GM18861 (cell line): ENCODE results near the gene CPLANE2.
A peak's percentile ranks its signal among the peaks of the same experiment; 100 is the strongest.
"Not testable (repeated sequence)": the region's sequence is repeated elsewhere in the genome, so short reads cannot be mapped to it uniquely, and the experiment has no call there.

Source experiments
- ATAC-seq: cut with Tn5 transposase; IDR thresholded peaks from one replicate; pipeline ENCODE4 v1.9.1; 2021; ENCODE audit not compliant: unreplicated experiment

Gene CPLANE2, protein sequence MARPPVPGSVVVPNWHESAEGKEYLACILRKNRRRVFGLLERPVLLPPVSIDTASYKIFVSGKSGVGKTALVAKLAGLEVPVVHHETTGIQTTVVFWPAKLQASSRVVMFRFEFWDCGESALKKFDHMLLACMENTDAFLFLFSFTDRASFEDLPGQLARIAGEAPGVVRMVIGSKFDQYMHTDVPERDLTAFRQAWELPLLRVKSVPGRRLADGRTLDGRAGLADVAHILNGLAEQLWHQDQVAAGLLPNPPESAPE

DNA sequence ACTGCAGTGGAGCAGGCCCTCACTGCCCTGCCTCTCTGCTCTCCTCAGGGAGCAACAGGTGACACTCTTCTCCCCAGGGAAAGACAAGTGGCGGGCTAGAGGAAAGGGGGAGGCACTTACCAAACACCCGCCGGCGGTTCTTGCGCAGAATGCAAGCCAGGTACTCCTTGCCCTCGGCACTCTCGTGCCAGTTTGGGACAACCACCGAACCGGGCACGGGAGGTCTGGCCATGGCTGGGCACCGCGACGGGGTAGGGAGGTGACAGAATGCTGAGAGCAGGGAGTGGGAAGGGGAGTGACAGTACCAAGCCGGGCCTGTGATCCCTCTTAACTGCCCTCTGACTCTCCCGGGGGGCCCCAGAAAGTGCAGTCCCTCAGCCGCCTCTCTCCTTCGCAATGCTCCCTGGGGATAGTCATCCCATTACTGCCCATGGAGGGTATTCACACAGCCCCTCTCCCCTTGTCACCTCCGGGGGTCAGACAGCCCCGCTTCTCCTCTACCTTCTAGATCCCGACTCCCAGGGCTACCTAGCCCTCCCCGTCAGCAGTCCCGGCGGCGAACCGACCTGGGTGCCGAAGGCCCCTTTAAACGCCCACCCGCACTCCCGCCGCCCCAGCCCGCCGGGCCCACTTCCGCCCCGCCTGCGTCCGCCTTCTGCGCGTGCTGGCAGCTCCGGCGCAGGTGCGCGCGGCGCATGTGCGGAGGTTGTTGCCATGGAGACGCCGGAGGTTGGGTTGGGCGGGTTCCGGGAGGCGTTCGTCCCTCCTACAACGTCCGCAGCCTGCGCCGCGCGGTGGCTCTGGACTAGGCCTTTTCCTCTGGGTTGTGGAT is at the start of gene CPLANE2:
Gene CPLANE2, minus strand, starts transcription at position 673 of the 832 bp plus-strand sequence. Its CDS starts 441 bp downstream, at position 232.
- ATAC-seq: peak; percentile 70

DNA sequence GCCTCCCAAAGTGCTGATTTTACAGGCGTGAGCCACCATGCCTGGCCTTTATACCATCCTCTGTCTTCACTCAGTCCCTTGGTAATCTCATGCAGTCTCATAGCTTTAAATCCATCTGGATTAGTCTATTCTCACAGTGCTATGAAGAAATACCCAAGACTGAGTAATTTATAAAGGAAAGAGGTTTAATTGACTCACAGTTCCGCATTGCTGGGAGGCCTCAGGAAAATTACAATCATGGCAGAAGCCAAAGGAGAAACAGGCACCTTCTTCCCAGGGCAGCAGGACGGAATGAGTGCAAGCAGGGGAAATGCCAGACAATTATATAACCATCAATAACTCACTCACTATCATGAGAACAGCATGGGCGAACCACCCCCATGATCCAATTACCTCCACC is 49.1 kb upstream of the CPLANE2 start:
- no peak for ATAC-seq

DNA sequence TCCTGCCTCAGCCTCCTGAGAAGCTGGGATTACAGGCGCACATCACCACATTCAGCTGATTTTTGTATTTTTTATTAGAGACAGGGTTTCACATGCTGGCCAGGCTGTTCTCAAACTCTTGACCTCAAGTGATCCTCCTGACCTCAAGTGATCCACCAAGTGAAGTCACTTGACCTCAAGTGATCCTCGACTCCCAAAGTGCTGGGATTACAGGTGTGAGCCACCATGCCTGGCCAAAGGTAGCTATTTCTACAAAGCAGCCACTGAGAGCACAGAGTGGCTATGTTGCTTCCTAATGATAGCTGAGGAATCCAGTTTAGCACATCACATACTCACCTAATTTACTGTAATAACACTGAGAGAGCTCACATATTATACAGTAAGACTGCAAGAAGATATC is 44.8 kb upstream of the CPLANE2 start:
- no peak for ATAC-seq

DNA sequence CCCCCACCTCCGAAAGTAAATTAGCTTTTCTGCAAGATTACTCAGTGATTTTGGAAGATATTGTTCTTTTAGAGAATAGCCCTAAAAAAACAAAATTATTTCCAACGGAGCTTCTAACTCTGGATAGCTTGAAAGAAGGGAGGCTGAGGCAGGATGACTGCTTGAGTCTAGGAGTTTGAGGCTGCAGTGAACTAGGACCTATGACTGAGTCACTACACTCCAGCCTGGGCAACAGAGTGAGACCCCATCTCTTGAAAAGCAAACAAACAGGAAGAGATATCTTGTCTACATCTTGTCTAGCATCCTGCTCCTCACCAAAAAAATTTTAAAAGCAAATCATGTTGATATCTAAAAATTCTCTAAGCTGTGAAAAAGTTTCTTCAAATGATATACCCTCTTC is 42.2 kb upstream of the CPLANE2 start:
- ATAC-seq: no peak

DNA sequence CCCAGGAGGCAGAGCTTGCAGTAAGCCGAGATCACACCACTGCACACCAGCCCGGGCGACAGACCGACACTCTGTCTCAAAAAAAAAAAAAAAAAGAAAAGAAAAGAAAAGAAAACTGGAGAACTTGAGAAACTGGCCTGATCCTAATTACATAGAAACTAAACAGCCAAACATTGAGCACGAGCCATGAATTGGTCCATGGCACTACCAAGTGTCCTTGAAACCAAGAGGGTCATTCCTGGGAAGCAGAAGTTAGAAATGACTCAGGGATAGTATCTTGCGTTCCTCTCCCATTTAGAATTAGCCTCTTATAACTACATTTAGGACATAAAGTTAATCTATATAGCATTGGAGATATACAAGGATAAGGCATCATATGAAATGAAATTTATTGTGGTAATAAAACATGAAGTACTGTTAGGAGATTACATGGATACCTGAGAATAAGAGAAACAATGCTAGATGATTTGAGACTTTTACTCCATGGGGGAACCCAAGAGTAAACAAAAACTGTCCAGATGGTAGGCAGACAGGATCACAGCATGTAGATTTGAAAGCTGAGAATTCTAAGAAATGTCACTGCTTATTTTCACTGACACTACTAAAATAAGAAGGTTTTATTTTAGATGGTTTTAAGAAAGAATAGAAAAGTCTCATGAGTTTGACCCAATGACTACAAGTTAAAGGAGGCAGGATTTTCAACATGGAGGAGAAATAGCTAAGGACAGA is 39.5 kb upstream of the CPLANE2 start:
- no peak for ATAC-seq

DNA sequence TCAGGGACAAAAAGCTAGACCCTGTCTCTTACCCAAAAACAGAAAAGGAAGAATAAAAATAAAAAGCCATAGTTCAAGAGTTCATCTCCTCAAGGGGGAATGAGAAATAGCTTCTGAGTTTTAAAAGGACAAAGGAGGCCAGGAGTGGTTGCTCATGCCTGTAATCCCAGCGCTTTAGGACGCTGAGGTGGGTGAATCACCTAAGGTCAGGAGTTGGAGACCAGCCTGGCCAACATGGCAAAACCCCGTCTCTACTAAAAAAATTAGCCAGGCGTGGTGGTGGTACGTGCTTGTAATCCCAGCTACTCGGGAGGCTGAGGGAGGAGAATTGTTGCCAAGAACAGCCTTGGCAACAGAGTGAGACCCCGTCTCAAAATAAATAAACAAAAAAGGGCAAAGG is 38.6 kb upstream of the CPLANE2 start:
- ATAC-seq: no peak

DNA sequence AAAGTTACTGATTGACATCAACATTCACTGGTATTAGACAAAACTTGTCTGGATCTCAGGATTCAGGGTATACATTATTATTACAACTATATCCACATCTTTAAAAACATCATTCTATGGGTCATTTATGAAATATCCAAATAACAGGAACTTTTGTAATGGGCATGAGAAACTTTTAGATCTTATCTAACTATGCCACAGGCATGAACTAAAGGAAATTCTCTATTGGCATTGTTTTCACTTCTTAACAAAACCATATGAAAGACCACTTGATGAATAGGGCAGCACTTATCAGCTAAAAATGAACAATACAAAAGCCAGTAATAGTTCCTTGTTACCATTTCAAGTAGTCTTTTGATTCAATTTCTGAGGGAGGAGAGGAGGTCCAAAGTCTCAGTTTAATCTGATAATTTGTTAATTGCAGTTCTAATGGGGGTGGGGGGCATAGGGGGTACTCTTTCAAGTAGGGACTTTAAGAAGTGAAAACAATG is 30.8 kb upstream of the CPLANE2 start:
- no peak for ATAC-seq

DNA sequence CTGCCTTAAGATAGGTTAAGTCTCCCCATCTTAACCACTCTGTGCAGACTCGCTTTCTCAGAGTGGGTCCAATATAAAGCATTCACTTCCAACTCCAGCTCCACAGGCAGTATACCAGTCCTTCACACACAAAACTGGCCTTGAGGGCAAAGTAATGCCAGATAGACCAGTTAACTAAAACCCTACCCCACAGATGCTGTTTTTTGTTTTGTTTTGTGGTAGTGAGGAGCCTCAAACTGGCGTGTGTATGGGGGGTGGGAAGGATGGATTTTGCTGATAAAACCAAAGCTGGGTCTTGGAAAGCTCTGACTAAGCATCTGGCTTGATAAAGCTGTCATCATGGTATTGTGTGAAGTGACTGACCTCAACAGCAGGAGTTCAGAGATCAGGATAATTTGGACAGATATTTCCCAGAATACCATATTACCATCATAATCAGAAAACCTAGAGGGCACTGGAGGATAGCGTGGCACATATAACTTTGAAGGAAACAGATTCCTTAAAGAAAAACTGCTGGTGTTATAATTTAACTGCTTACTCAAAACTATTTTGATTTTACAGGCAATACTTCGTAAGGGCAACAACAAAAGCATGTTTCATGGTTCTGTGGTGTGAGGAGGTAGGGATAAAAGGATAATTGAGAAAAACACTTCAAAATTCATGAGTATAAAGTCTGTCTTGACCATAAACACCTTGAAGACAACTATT is 29.6 kb upstream of the CPLANE2 start:
- ATAC-seq: no peak

DNA sequence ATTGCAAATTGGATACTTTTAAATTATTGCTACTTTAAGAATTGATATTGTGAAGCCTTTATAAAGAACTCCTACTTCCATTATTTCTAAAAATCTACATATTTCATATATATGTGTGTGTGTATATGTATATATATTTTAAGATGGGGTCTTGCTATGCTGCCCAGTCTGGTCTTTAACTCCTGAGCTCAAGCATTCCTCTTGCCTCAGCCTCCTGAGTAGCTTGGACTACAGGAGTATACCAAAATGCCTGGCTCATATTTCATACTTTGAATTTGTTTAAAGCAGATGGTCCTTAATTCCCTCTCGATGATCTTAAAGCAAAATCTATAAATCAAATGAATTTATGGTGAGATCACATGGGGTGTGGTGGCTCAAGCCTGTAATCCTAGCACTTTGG is 25.1 kb upstream of the CPLANE2 start:
- no peak for ATAC-seq

DNA sequence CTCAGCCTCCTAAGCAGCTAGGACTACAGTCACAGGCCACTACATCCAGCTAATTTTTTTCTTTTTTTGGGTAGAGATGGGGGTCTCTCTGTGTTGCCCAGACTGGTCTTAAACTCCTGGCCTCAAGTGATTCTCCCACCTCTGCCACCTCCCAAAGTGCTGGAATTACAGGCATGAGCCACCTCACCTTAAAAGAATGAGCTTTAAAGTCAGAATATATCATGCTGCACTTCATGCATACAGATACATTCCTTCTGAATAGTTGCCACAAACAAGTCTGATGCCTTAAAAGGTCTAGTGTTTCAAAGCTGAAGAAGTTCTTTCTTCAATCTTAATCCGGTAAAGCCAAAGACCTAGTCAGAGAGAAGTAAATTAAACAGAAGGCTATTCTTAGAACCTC is 23.8 kb upstream of the CPLANE2 start:
- no peak for ATAC-seq

DNA sequence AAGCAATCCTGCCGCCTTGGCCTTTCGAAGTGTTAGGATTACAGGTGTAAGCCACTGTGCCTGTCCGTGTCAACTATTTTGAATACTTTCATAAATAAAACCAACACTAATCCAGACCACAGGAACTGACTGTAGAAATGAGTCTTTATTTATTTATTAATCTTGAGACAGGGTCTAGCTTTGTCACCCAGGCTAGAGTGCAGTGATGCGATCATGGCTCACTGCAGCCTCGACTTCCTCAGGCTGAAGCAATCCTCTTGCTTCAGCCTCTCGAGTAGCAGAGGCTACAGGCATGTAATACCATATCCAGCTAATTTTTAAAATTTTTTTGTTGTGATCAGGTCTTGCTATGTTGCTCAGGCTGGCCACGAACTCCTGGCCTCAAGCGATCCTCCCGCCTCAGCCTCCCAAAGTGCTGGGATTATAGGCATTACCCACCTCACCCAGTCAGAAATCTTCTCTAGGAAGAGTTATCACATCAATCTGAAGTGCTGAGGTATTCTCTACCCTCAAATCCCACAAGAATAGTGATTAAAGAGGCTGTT is 21.7 kb upstream of the CPLANE2 start:
- ATAC-seq: no peak

DNA sequence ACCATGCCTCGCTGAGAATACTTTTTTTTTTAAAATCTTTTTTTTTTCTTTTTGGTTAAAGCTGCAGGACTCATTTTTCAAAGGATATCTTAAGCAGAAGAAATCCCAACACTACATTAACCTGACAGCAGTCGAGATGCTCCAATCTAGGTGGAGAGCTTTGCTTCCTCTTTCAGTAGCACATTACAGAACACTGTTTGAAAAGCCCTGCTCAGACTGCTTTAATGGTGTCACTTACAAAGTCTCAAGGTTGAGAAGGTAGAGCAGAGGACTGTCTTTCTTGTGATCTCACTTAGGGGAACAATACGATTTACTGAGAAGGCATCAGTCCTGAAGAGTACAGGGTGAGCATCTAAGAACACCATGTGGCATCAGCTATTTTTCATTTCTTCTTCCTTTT is 21.0 kb upstream of the CPLANE2 start:
- no peak for ATAC-seq

DNA sequence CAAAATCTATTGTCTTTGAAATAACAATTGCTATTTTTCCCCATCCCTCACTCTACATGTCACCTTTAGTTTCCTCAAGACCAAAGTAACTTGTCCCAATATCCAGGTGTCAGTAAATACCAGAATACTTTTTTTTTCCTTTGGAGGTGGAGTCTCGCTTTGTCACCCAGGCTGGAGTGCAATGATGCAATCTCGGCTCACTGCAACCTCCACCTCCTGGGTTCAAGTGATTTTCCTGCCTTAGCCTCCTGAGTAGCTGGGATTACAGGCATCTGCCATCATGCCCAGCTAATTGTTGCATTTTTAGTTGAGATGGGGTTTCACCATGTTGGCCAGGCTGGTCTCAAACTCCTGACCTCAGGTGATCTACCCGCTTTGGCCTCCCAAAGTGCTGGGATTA is 20.6 kb upstream of the CPLANE2 start:
- not testable (repeated sequence) for ATAC-seq

DNA sequence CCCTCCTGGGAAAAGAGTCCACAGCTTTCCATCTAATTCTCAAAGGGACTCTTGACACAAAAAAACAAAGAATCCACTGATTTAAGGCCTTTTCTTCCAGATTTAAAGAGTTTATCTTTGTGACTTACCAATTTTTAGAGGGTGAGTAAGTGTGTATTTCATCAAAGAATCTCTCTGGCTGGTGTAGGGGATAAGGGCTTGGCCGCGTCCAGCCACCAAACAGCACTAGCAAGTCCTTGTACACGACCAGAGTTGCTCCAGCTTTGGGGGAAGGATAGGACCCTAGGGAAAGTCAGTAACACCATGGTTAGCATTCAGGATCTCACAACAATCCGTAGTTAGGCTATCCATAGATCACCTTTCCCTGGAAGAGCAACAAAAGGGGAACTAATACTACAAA is 19.5 kb upstream of the CPLANE2 start:
- ATAC-seq: no peak

DNA sequence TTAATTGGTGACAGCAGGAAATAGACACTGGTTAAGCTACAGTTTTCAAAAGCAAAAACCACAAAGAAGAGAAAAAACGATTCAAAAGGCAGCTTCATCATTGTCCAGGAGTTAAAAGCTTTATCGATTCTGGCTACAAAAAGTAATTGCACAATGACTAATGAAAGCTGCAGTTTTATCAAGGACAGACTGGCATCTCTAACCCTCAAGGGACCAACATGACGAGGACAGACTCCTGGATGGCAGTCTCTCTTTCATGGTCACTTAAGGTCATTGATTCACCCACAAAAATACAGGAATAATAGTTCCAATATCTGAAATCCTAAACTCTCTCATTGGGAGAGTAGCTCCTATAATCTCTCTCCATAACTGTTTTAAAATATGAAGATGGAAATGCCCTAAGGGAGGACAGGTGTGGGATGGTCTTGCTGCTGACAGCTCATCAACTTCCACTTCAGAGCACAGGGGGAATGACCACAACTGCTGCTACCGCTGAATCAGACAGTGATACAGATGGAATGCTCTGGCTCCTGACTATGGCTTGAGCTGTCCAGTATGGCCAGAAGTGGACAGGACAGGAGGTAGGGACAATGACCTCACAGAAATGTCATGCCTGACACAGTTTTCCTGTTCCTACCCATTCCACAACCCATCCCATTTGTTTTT is 17.4 kb upstream of the CPLANE2 start:
- ATAC-seq: no peak

DNA sequence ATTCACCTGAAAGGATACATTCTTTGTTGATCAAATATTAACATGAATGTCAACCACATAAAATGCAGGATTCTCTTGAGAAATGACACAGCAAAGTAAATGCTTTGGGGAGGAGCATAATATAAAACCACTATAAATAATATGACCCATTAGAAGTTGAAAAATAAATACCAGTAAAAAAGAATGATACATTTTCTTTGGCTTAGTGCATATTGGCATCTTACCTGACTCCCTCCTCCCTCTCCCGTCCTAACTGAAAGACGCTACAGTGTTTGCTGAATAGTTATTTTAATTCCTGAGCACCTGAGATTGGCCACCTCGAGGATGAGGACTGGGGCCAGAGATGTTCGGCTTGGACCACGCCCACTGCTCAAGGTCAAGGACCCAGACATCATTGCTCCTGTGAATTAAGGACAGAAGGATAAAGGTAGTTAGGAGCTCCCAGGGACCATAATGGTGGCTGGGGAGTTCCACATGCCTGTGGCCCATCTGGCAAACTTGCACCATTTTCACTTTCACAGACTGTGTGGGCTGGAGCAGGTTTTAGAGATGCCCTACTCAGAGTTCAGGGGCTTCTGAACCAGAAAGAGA is 16.4 kb upstream of the CPLANE2 start:
- ATAC-seq: no peak

DNA sequence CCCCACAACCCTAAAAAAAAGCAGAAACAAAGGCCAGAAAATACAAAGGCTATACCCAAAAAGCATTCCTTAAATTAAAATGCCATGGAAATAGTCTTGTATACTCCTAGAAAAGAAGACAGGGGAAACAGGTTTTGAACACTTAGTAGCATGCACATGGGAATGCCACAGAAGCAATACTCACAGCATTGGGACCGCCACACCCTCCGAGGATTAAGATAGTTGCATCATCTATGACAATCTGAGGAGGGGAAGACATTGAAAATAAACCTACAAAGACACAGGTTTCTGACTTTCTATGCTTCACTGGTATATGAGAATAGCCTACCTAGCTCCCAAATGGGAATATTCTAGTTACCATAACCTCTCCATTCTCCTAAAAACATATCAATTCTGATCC is 15.9 kb upstream of the CPLANE2 start:
- ATAC-seq: no peak

DNA sequence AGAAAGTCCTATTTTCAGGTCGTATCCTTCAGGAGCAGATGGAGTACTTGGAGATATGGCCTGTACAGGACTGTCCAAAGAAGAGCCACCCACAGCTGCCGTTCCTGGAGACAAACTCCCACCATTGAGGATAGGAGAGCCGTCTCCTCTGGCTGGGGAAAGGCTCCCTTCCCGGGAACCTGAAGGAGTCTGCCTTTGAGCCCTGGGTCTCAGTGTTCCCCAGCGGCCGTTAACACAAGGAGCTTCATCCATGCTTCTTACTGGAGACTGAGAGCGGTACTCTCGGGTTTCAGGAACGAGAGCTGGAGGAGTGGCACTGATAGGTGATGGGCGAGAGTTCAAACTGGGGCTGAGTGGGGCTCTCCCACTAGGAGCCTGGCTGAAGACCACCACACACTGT is 14.4 kb upstream of the CPLANE2 start:
- ATAC-seq: no peak

DNA sequence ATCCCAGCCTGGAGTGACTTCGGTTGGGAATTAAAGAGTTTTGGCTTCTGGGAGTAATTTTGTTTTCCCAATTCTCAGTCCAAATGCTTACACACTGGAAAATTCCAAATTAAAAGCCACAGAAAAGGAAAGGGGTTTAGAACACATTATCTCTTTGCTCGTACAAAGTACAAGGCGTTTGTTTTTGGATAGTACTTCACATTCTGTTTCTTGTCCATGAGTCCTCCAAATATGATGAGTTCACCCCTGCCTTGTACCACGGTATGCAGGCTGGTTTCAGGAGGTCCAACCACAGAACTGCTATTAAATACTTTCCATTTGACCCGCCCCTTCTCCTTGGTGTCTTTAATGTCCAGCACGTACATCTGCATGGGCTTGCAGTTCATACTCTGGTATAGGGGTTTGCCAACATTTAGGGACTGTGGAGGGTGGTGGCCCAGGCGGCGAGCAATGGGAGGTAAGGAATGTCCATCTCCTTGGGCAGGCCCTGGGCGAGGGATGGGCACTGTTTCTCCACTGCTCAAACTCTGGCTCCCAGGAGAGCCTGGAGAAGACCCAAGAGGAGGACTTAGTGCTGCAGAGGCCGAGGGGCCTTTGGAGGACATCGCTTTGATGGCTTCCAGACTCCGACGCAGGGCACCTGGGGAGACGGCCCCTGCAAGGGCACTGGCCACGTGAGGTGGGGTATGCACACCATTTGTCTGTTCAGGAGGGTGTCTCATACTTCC is 13.7 kb upstream of the CPLANE2 start:
- ATAC-seq: no peak
